ENCODE results near the gene SLC35G2.
"Not testable (repeated sequence)": the region's sequence is repeated elsewhere in the genome, so short reads cannot be mapped to it uniquely, and the experiment has no call there.

- not testable (repeated sequence) for TF ChIP-seq CTCF, MAX (IDR thresholded peaks at IDR 0.05; ENCODE audit: low read depth, low read length)
Measured at GRCh38 chr3:136902530-136902929, 83.6 kb downstream of the SLC35G2 start.
